ENCODE results near the gene DBNDD1. TPM values are rescaled to one million over a fixed set of nuclear protein-coding genes. Genes with fewer than 3 reads are reported as not detected.

DBNDD1 gene
- total RNA-seq, 1 experiment from 2014 or later: 75.0 TPM

DNA sequence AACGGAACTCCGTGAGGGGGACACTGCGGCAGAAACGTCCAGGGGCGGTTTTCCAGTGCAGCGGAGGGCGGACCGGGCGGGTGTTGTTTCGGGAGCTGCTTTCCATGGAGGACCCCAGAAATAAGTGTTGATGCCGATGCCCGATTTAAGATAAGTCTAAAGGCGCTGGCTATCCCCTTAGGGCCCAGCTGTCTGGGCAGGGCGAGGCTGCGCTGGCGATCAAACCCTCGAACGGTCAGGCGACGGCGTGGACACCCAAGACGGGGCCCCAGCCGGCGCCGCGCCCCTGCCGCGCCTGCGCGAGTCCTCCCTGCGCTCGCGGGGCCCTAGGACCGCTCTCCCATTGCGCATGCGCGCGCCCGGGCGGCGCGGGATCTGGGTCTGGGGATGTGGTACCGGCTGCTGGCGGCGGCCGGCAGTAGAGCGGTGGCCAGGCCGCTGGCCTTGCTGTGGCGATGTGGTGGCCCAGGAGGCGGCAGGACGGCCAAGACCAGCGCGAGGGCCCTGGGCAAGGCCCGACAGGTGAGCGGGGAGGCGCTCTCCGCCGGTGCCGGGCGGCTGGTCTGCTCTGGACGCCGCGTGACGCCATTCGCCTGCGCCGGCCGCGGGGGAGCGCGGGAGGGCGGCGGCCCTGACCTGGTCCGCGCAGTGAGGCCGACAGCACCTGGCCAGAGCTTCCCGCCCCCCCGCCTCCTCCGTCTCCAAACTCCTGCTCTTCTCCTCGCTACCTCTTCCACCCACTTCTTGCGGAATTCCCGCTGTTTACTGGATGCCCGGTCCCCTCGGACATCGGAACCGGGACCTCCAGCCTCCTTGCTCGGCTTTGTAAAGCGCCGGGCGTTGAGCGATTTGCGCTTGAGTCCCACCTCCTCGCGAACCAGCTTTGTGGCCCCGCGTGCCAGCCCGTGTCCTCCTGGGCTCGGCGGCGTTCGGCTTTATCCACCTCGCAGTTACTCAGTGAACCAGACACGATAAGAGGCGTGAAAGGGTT is 46.7 kb downstream of the DBNDD1 start (continued):
- TF ChIP-seq ZNF232 (CRISPR knock-in tag; IDR thresholded peaks at IDR 0.05) (no peak), GTF2I (CRISPR knock-in tag; conservative IDR thresholded peaks at IDR 0.05) (no peak), NR1H2 (CRISPR knock-in tag; IDR thresholded peaks at IDR 0.05) (0 out of 2 replicates have a peak, but pooled peaks have one; percentile 36), JUN (CRISPR knock-in tag; IDR thresholded peaks at IDR 0.05) (peak; percentile 90), ZBTB21 (CRISPR knock-in tag; IDR thresholded peaks at IDR 0.05; ENCODE audit: borderline replicate concordance) (no peak), ZNF416 (CRISPR knock-in tag; IDR thresholded peaks at IDR 0.05) (no peak), PRDM15 (CRISPR knock-in tag; IDR thresholded peaks at IDR 0.05) (no peak), GABPB1 (CRISPR knock-in tag; IDR thresholded peaks at IDR 0.05) (peak; percentile 63), PRRX2 (CRISPR knock-in tag; IDR thresholded peaks at IDR 0.05) (no peak), RELA (CRISPR knock-in tag; IDR thresholded peaks at IDR 0.05; ENCODE audit: borderline replicate concordance) (no peak; the same call in 1 of the 2 replicates), NFATC4 (CRISPR knock-in tag; IDR thresholded peaks at IDR 0.05) (no peak), MYBL2 (CRISPR knock-in tag; IDR thresholded peaks at IDR 0.05) (peak; percentile 94), JAZF1 (CRISPR knock-in tag; IDR thresholded peaks at IDR 0.05) (no peak), IRF2 (CRISPR knock-in tag; IDR thresholded peaks at IDR 0.05; ENCODE audit: borderline replicate concordance, low read depth) (0 out of 2 replicates have a peak, but pooled peaks have one; percentile 78), CREB1 (CRISPR knock-in tag; IDR thresholded peaks at IDR 0.05) (no peak), SMAD4 (CRISPR knock-in tag; IDR thresholded peaks at IDR 0.05) (0 out of 2 replicates have a peak, but pooled peaks have one; percentile 63), ZNF671 (CRISPR knock-in tag; IDR thresholded peaks at IDR 0.05) (no peak), KAT7 (CRISPR knock-in tag; IDR thresholded peaks at IDR 0.05; ENCODE audit: borderline replicate concordance) (peak; percentile 32; the same call in 1 of the 2 replicates), TEAD4 (CRISPR knock-in tag; IDR thresholded peaks at IDR 0.05) (no peak)
- TF ChIP-seq, protein P1, sequence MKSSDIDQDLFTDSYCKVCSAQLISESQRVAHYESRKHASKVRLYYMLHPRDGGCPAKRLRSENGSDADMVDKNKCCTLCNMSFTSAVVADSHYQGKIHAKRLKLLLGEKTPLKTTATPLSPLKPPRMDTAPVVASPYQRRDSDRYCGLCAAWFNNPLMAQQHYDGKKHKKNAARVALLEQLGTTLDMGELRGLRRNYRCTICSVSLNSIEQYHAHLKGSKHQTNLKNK (CRISPR knock-in tag; IDR thresholded peaks at IDR 0.05): no peak
- TF ChIP-seq, protein P2, sequence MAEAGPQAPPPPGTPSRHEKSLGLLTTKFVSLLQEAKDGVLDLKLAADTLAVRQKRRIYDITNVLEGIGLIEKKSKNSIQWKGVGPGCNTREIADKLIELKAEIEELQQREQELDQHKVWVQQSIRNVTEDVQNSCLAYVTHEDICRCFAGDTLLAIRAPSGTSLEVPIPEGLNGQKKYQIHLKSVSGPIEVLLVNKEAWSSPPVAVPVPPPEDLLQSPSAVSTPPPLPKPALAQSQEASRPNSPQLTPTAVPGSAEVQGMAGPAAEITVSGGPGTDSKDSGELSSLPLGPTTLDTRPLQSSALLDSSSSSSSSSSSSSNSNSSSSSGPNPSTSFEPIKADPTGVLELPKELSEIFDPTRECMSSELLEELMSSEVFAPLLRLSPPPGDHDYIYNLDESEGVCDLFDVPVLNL (CRISPR knock-in tag; IDR thresholded peaks at IDR 0.05; ENCODE audit: borderline replicate concordance, low read depth): peak; percentile 86
- TF ChIP-seq, protein P3, sequence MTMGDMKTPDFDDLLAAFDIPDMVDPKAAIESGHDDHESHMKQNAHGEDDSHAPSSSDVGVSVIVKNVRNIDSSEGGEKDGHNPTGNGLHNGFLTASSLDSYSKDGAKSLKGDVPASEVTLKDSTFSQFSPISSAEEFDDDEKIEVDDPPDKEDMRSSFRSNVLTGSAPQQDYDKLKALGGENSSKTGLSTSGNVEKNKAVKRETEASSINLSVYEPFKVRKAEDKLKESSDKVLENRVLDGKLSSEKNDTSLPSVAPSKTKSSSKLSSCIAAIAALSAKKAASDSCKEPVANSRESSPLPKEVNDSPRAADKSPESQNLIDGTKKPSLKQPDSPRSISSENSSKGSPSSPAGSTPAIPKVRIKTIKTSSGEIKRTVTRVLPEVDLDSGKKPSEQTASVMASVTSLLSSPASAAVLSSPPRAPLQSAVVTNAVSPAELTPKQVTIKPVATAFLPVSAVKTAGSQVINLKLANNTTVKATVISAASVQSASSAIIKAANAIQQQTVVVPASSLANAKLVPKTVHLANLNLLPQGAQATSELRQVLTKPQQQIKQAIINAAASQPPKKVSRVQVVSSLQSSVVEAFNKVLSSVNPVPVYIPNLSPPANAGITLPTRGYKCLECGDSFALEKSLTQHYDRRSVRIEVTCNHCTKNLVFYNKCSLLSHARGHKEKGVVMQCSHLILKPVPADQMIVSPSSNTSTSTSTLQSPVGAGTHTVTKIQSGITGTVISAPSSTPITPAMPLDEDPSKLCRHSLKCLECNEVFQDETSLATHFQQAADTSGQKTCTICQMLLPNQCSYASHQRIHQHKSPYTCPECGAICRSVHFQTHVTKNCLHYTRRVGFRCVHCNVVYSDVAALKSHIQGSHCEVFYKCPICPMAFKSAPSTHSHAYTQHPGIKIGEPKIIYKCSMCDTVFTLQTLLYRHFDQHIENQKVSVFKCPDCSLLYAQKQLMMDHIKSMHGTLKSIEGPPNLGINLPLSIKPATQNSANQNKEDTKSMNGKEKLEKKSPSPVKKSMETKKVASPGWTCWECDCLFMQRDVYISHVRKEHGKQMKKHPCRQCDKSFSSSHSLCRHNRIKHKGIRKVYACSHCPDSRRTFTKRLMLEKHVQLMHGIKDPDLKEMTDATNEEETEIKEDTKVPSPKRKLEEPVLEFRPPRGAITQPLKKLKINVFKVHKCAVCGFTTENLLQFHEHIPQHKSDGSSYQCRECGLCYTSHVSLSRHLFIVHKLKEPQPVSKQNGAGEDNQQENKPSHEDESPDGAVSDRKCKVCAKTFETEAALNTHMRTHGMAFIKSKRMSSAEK (CRISPR knock-in tag; IDR thresholded peaks at IDR 0.05; ENCODE audit: borderline replicate concordance): no peak
- TF ChIP-seq, protein P4, sequence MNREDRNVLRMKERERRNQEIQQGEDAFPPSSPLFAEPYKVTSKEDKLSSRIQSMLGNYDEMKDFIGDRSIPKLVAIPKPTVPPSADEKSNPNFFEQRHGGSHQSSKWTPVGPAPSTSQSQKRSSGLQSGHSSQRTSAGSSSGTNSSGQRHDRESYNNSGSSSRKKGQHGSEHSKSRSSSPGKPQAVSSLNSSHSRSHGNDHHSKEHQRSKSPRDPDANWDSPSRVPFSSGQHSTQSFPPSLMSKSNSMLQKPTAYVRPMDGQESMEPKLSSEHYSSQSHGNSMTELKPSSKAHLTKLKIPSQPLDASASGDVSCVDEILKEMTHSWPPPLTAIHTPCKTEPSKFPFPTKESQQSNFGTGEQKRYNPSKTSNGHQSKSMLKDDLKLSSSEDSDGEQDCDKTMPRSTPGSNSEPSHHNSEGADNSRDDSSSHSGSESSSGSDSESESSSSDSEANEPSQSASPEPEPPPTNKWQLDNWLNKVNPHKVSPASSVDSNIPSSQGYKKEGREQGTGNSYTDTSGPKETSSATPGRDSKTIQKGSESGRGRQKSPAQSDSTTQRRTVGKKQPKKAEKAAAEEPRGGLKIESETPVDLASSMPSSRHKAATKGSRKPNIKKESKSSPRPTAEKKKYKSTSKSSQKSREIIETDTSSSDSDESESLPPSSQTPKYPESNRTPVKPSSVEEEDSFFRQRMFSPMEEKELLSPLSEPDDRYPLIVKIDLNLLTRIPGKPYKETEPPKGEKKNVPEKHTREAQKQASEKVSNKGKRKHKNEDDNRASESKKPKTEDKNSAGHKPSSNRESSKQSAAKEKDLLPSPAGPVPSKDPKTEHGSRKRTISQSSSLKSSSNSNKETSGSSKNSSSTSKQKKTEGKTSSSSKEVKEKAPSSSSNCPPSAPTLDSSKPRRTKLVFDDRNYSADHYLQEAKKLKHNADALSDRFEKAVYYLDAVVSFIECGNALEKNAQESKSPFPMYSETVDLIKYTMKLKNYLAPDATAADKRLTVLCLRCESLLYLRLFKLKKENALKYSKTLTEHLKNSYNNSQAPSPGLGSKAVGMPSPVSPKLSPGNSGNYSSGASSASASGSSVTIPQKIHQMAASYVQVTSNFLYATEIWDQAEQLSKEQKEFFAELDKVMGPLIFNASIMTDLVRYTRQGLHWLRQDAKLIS (CRISPR knock-in tag; IDR thresholded peaks at IDR 0.05; ENCODE audit: borderline replicate concordance): no peak
- TF ChIP-seq, protein P5, sequence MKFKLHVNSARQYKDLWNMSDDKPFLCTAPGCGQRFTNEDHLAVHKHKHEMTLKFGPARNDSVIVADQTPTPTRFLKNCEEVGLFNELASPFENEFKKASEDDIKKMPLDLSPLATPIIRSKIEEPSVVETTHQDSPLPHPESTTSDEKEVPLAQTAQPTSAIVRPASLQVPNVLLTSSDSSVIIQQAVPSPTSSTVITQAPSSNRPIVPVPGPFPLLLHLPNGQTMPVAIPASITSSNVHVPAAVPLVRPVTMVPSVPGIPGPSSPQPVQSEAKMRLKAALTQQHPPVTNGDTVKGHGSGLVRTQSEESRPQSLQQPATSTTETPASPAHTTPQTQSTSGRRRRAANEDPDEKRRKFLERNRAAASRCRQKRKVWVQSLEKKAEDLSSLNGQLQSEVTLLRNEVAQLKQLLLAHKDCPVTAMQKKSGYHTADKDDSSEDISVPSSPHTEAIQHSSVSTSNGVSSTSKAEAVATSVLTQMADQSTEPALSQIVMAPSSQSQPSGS (CRISPR knock-in tag; IDR thresholded peaks at IDR 0.05; ENCODE audit: borderline replicate concordance, low read depth): no peak; the same call in 1 of the 2 replicates

All from WTC11 (cell line).